Inferior parietal cortex (tissue), 1 donor: ENCODE measurements around the gene GNPAT.

Source experiments
- DNase-seq: peaks from one replicate; pipeline ENCODE4 v3.0.0-alpha.2; 2016; ENCODE audit errors: extremely low spot score

Gene GNPAT

GRCh38 chr1:231317306-231318014, 76.4 kb downstream of the GNPAT start:
- no peak for DNase-seq

- no peak for DNase-seq
Observed at GRCh38 chr1:231318015-231318355, 77.0 kb downstream of the GNPAT start.

DNA sequence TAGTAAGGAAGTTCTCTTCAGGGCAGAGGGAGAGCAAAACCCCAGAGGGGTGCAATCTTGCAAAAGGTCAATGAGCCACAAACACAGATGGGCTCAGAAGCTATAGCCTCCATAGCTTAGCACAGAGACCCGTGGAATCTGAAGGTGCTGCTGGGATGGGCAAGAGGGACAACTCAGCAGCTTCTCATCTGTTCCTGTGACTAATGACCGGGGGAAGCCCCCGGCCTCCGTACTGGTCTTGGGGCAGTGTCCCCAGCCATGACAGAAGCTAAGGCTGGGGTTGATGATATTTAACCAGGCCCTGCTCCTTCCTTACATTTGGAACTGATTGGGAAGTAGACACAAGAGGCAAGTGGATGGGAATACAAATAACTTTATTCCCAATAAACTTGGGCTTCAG, 77.6 kb downstream of the GNPAT start:
- no peak for DNase-seq

DNA sequence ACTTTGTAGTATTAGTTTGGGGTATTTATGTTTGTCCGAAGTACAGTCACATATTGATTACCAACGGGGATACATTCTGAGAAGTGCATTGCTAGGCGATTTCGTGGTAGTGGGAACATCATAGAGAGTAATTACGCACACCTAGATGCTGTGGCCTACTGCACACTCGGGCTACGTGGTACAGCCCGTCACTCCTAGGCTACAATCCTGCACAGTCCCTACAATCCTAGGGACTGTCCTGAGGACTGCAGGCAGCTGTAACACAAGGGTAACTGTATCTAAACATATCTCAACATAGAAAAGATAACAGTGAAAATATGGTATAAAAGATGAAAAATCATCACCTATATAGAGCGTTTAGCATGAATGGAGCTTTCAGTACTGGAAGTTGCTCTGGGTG, 78.1 kb downstream of the GNPAT start:
- no peak for DNase-seq

DNA sequence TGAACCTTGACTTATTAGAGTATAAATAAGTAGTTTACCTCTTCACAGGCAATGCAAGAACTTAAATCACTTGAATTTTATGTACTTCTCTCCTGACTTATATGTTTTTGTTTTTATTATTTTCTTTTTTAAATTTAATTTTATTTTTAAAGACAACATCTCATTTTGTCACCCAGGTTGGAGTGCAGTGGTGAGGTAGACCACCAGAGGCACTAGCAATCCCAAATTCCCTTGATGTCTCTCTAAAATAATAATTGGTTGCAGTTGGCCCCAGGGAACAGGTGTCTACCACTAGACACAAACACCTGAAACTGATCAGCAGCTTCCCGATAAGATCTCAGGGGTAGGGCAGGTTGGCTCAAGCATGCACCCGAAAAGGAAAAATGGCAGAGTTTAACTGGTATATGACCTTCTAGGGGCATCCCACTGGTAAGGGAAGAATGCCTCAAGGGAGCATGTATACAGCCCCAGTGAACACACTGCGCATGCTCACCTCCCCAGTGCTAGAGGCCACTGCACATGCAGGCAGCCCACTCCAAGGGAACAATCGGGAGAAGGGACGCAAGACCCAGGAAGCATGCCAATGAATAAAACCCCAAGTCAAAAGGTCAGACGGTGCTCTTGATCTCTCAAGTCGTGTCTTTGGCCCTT, 82.0 kb downstream of the GNPAT start:
- DNase-seq = no peak

- DNase-seq = no peak
Observed at GRCh38 chr1:231324660-231325059, 83.6 kb downstream of the GNPAT start.

DNA sequence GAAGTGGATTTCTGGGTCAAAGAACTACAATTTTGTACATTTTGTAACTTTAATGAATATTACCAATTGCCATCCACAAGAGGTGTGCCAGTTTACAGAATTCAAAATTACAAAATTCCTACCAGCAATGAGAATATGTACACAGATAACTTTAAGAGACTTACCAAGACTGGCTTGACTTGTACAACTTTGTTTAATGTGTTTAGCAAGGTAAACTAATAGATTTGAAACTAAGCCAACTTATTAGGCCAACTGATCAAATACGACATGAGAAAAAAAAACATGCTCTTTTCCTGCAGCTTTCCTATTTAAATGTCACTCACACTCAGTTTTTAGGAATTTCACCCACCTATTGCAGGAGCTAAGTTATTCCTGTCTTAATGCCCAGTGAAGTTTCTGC, 85.2 kb downstream of the GNPAT start:
- no peak for DNase-seq
